Ammon's horn (tissue), 1 donor: ENCODE results near the gene CMSS1.
A peak's percentile ranks its signal among the peaks of the same experiment; 100 is the strongest.
"Not testable (repeated sequence)": the region's sequence is repeated elsewhere in the genome, so short reads cannot be mapped to it uniquely, and the experiment has no call there.

Source experiments
- DNase-seq: peaks from one replicate; pipeline ENCODE4 v3.0.0-alpha.2; 2016; ENCODE audit warnings: low spot score

CMSS1 gene

GRCh38 chr3:100184948-100185570, 367.4 kb downstream of the CMSS1 start:
- no peak for DNase-seq

GRCh38 chr3:100185847-100186246, 368.2 kb downstream of the CMSS1 start:
- no peak for DNase-seq

GRCh38 chr3:100189444-100189964, 371.8 kb downstream of the CMSS1 start:
- DNase-seq: no peak

- DNase-seq: no peak
Measured at GRCh38 chr3:100195375-100195774, 377.7 kb downstream of the CMSS1 start.

GRCh38 chr3:100197876-100198275, 380.2 kb downstream of the CMSS1 start:
- DNase-seq: no peak

- no peak for DNase-seq
Measured at GRCh38 chr3:100198579-100199269, 381.1 kb downstream of the CMSS1 start.

GRCh38 chr3:100205171-100205570, 387.5 kb downstream of the CMSS1 start:
- DNase-seq: no peak

GRCh38 chr3:100206687-100207086, 389.0 kb downstream of the CMSS1 start:
- DNase-seq: peak; percentile 59

- DNase-seq: no peak
Measured at GRCh38 chr3:100207886-100208285, 390.2 kb downstream of the CMSS1 start.

- DNase-seq: no peak
Measured at GRCh38 chr3:100209169-100209568, 391.5 kb downstream of the CMSS1 start.

- DNase-seq: no peak
Measured at GRCh38 chr3:100209948-100210771, 392.5 kb downstream of the CMSS1 start.

- peak; percentile 29 for DNase-seq
Measured at GRCh38 chr3:100210772-100211135, 393.1 kb downstream of the CMSS1 start.

- no peak for DNase-seq
Measured at GRCh38 chr3:100213891-100214573, 396.4 kb downstream of the CMSS1 start.

GRCh38 chr3:100214574-100214964, 396.9 kb downstream of the CMSS1 start:
- DNase-seq: no peak

- DNase-seq: no peak
Measured at GRCh38 chr3:100216713-100217112, 399.1 kb downstream of the CMSS1 start.

- no peak for DNase-seq
Measured at GRCh38 chr3:100221159-100221558, 403.5 kb downstream of the CMSS1 start.

GRCh38 chr3:100225193-100225592, 407.5 kb downstream of the CMSS1 start:
- no peak for DNase-seq

GRCh38 chr3:100225883-100226282, 408.2 kb downstream of the CMSS1 start:
- DNase-seq: no peak

- DNase-seq: no peak
Measured at GRCh38 chr3:100226712-100227429, 409.2 kb downstream of the CMSS1 start.

- no peak for DNase-seq
Measured at GRCh38 chr3:100227511-100227921, 409.9 kb downstream of the CMSS1 start.

- no peak for DNase-seq
Measured at GRCh38 chr3:100228247-100228646, 410.6 kb downstream of the CMSS1 start.

- DNase-seq: not testable (repeated sequence)
Measured at GRCh38 chr3:100229188-100229587, 411.5 kb downstream of the CMSS1 start.
